Keratinocyte (primary cell): ENCODE measurements around the gene TMEM144. TPM values are rescaled to one million over a fixed set of nuclear protein-coding genes. Genes with fewer than 3 reads are reported as not detected.
"Not testable (repeated sequence)": the region's sequence is repeated elsewhere in the genome, so short reads cannot be mapped to it uniquely, and the experiment has no call there.

ENCODE experiments used
- DNase-seq: peaks from one replicate; pipeline ENCODE4 v3.0.0-alpha.2; 2011; ENCODE audit warnings: low read depth, missing footprints, low spot score
- FAIRE-seq: peaks from 2 replicates; lab custom pipeline; 2011; peaks lifted over from hg19 to GRCh38; lab: Jason Lieb, UNC
- H2AFZ ChIP-seq: 2 replicates; pipeline ENCODE4 v1.6.0; 2012; ENCODE audit warnings: low read length, control low read depth, inconsistent platforms; ENCODE audit not compliant: control insufficient read depth
- H3K27ac ChIP-seq: 2 replicates; pipeline ENCODE4 v1.5.1; 2011; ENCODE audit warnings: low read length; ENCODE audit not compliant: control insufficient read depth, insufficient read depth
- H3K27me3 ChIP-seq: 3 replicates; pipeline ENCODE4 v1.6.0; 2011; ENCODE audit warnings: low read length; ENCODE audit not compliant: control insufficient read depth, insufficient read depth; ENCODE audit errors: extremely low read depth
- H3K36me3 ChIP-seq, 2 experiments: 2 replicates in 1 of 2; 3 replicates in 1 of 2; pipeline ENCODE4 v1.5.1; 2011; ENCODE audit warnings: low read length in 2 of 2, mild to moderate bottlenecking in 1 of 2; ENCODE audit not compliant: control insufficient read depth in 2 of 2, insufficient read depth in 2 of 2; ENCODE audit errors: extremely low read depth in 1 of 2
- H3K4me1 ChIP-seq: 3 replicates; pipeline ENCODE4 v1.5.1; 2011; ENCODE audit warnings: low read length; ENCODE audit not compliant: control insufficient read depth, insufficient read depth; ENCODE audit errors: extremely low read depth
- H3K4me2 ChIP-seq: 3 replicates; pipeline ENCODE4 v1.6.0; 2011; ENCODE audit warnings: low read depth, low read length; ENCODE audit not compliant: control insufficient read depth, insufficient read depth; ENCODE audit errors: extremely low read depth
- H3K4me3 ChIP-seq, 3 experiments: fragments of 200-600 bp in 1 of 3; sonication (generic) in 1 of 3; 2 replicates in 2 of 3; 3 replicates in 1 of 3; pipeline ENCODE4 v1.5.1; 2011 to 2016; ENCODE audit warnings: low read length in 3 of 3, mild to moderate bottlenecking in 3 of 3, control low read depth in 2 of 3, inconsistent platforms in 1 of 3, low read depth in 1 of 3, mixed read lengths in 1 of 3, mixed run types in 1 of 3, moderate library complexity in 1 of 3; ENCODE audit not compliant: control insufficient read depth in 2 of 3, insufficient read depth in 2 of 3; ENCODE audit errors: extremely low read depth in 1 of 3
- H3K79me2 ChIP-seq: 2 replicates; pipeline ENCODE4 v1.6.0; 2012; ENCODE audit warnings: low read length; ENCODE audit not compliant: control insufficient read depth, insufficient read depth
- H3K9ac ChIP-seq: 3 replicates; pipeline ENCODE4 v1.6.0; 2011; ENCODE audit warnings: low read length; ENCODE audit not compliant: control insufficient read depth, insufficient read depth; ENCODE audit errors: extremely low read depth
- H3K9me1 ChIP-seq: 3 replicates; pipeline ENCODE4 v1.6.0; 2011; ENCODE audit warnings: low read length; ENCODE audit not compliant: control insufficient read depth, insufficient read depth; ENCODE audit errors: extremely low read depth
- H3K9me3 ChIP-seq: 2 replicates; pipeline ENCODE4 v1.5.1; 2012; ENCODE audit warnings: low read depth, low read length; ENCODE audit not compliant: control insufficient read depth
- H4K20me1 ChIP-seq: 3 replicates; pipeline ENCODE4 v1.6.0; 2011; ENCODE audit warnings: low read length; ENCODE audit not compliant: control insufficient read depth, insufficient read depth; ENCODE audit errors: extremely low read depth
- CTCF ChIP-seq, 3 experiments: IDR thresholded peaks in 1 of 3; conservative IDR thresholded peaks in 1 of 3; optimal IDR thresholded peaks in 1 of 3; 2 replicates in 2 of 3; 3 replicates in 1 of 3; pipeline versions ENCODE3 to v1.5.1; 2011; ENCODE audit warnings: low read length in 3 of 3, mild to moderate bottlenecking in 3 of 3, moderate library complexity in 2 of 3, control low read depth in 1 of 3, inconsistent platforms in 1 of 3; ENCODE audit not compliant: insufficient read depth in 2 of 3; ENCODE audit errors: extremely low read depth in 1 of 3
- EZH2 ChIP-seq: IDR thresholded peaks from one replicate; pipeline ENCODE4 v1.6.1; 2012; ENCODE audit warnings: inconsistent platforms, mild to moderate bottlenecking, low read length, moderate library complexity
- dilution Hi-C: fragments of 300-500 bp; cut with MboI; formaldehyde crosslinking; loops from one replicate; pipeline ENCODE4 v1.7.0; 2020; ENCODE audit warnings: low sequenced_read_pairs; ENCODE audit not compliant: extremely low pct_ligation_motif_present
- polyA plus RNA-seq, 5 experiments: library from polyadenylated mRNA; depleted of rRNA in 3 of 5; stranded (reverse) in 3 of 5; stranded (forward) in 1 of 5; unstranded in 1 of 5; fragments of >200 nt; gene quantifications; 1 replicate in 1 of 5; 2 replicates in 3 of 5; 3 replicates in 1 of 5; pipeline versions ENCODE4 v1.2.1 to v1.2.3, GENCODE V29; 2011 to 2012; ENCODE audit warnings: missing spikeins in 2 of 5, low read depth in 1 of 5, low replicate concordance in 1 of 5

Gene TMEM144
- polyA plus RNA-seq, 1 donor (not counting 4 experiments of a cell fraction or from before 2014, with no cell fraction given): 3.3 TPM

GRCh38 chr4:158228399-158228798 is 18.1 kb downstream of the TMEM144 start:
- H3K27ac ChIP-seq, H3K9ac ChIP-seq, FAIRE-seq, H3K36me3 ChIP-seq, dilution Hi-C loops, H3K4me2 ChIP-seq, H3K4me3 ChIP-seq, H3K9me1 ChIP-seq, H3K4me1 ChIP-seq, H3K79me2 ChIP-seq, H4K20me1 ChIP-seq, H2AFZ ChIP-seq, DNase-seq, H3K9me3 ChIP-seq, H3K27me3 ChIP-seq: not testable (repeated sequence)

GRCh38 chr4:158229768-158230167 is 19.5 kb downstream of the TMEM144 start:
- H3K9me1 ChIP-seq: no peaks in the 10 kb centered on the region
- H3K9ac ChIP-seq: no peak overlapping the region
- no peak overlapping the region for H2AFZ ChIP-seq
- no peak for DNase-seq
- no peaks in the 10 kb centered on the region for H4K20me1 ChIP-seq
- H3K4me2 ChIP-seq: no peak overlapping the region
- dilution Hi-C loops: no loop called here
- H3K27me3 ChIP-seq: no peaks in the 10 kb centered on the region
- no peaks in the 10 kb centered on the region for H3K79me2 ChIP-seq
- TF ChIP-seq CTCF (optimal IDR thresholded peaks at IDR 0.05 in 1 of 3, IDR thresholded peaks at IDR 0.05 in 1 of 3, conservative IDR thresholded peaks at IDR 0.05 in 1 of 3; ENCODE audit: extremely low read depth in 1 of 3, insufficient read depth in 2 of 3, low read length in 3 of 3) (no peak), EZH2 (no peak)
- H3K9me3 ChIP-seq: no peaks in the 10 kb centered on the region
- no peak overlapping the region for H3K4me3 ChIP-seq
- no peak for FAIRE-seq
- H3K27ac ChIP-seq: no peak overlapping the region
- no peaks in the 10 kb centered on the region for H3K4me1 ChIP-seq
- H3K36me3 ChIP-seq: peaks cover 0 to 2% of the 10 kb centered on the region in 2 experiments

GRCh38 chr4:158234671-158235070 is 24.4 kb downstream of the TMEM144 start:
- Histone ChIP-seq H3K9ac (no peak overlapping the region), H3K4me2 (no peak overlapping the region), H3K36me3 (peaks cover 0 to 2% of the 10 kb centered on the region in 2 experiments), H3K4me1 (no peaks in the 10 kb centered on the region), H3K27ac (no peak overlapping the region), H3K9me1 (no peaks in the 10 kb centered on the region), H3K27me3 (no peaks in the 10 kb centered on the region), H3K9me3 (no peaks in the 10 kb centered on the region), H3K4me3 (no peak overlapping the region), H4K20me1 (no peaks in the 10 kb centered on the region), H2AFZ (no peak overlapping the region), H3K79me2 (no peaks in the 10 kb centered on the region)
- TF ChIP-seq EZH2 (no peak), CTCF (optimal IDR thresholded peaks at IDR 0.05 in 1 of 3, IDR thresholded peaks at IDR 0.05 in 1 of 3, conservative IDR thresholded peaks at IDR 0.05 in 1 of 3; ENCODE audit: extremely low read depth in 1 of 3, insufficient read depth in 2 of 3, low read length in 3 of 3) (no peak)
- DNase-seq (no peak), FAIRE-seq (no peak)
- dilution Hi-C loops: no loop called here
